NCI-H446 (cell line): ENCODE data around the gene RAB1B.
"Not testable (repeated sequence)": the region's sequence is repeated elsewhere in the genome, so short reads cannot be mapped to it uniquely, and the experiment has no call there.

Experiments used
- DNase-seq, 2 experiments: peaks; one replicate each; lab custom pipeline; 2025; lab: John Stamatoyannopoulos, UW

The RAB1B gene

GRCh38 chr11:66239998-66240780 lies 28.2 kb upstream of the RAB1B start:
- DNase-seq = no peak

DNA sequence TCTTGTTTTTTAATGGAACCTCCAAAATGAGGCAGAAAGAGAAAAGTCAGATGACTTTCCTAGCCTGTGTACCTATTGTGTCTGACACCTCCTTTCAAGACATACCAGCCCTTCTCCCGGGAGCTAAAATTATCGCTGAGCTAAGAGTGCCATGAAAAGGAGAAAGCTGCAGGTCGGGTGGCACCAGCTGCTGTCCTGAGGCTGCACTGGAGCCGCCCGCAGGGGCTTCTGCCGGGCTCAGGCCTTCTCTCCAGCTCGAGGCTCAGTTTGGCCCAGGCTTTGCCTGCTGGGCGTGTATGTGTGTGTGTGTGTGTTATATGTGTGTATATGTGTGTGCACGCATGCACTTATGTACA lies 27.7 kb upstream of the RAB1B start:
- no peak for DNase-seq

DNA sequence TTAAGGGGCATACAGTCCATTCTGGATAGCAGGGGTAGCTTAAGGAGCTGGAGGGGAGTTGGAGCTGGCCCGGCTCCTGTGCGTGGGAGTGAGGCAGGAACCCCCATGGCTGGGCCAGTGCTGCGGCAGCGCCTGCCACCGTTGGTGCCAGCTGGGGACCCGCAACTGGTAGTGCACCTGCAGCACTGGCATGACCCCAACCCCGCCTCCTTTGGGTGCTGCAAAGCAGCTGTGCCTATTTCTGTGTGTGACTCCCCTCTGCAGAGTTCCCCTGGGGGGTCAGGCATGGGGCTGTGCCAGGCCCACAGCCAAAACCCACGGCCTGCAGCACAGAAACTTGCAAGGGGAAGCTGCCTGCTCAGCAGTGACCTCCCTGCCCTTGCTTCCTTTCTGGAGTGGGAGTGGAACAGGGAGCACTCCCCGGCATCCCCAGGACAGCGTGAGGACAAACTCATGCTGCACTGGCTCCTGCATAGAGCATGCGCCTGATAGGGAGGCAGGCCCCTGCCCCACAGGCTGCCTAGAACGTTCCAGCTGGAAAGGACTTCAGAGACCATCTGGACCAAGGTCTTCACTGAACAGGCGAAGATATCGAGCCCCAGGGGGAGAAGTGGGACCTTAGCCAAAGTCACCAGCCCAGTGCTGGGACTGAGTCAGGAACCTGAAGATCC lies 26.2 kb upstream of the RAB1B start:
- peak in 1 of 2 experiments; percentile 56 for DNase-seq

DNA sequence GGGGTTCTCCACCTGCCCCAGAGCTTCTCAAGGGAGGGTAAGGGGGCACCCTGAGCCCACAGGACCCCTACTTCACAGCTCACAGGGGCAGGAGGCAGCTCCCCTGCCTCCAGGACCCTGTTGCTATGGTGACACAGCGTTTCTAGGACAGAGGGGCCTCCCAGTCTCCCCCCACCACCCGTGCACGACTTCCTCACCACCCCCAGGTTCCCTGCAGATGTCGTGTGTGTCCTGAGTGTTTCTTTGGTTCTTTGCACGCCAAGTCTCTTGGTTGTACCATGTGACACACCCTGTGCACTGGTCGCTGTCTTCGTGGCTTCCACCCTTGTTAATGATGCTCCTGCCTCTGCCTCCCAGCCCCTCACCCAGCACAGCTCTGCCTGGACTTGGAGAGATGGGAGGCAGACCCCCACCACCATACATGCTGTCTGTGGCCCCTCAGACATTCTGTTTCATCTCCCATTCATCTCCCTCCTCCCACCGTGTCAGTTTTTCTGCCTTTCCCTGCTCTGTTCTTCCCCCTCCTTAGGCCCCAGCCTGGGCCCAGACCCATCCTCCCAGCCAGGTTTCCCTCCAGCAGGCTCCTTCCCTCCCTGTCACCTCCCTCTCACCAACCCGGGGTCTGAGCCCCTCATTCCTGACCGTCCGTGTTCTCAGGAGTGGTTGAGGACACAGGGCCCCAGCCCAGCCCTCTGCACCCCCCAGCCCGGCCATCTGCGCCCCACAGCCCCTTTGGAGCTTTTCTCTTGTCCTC lies 24.5 kb upstream of the RAB1B start:
- no peak for DNase-seq

GRCh38 chr11:66247295-66247694 lies 21.1 kb upstream of the RAB1B start:
- no peak for DNase-seq

- DNase-seq = no peak
These were observed 20.6 kb upstream of the RAB1B start for GRCh38 chr11:66247801-66248200.

DNA sequence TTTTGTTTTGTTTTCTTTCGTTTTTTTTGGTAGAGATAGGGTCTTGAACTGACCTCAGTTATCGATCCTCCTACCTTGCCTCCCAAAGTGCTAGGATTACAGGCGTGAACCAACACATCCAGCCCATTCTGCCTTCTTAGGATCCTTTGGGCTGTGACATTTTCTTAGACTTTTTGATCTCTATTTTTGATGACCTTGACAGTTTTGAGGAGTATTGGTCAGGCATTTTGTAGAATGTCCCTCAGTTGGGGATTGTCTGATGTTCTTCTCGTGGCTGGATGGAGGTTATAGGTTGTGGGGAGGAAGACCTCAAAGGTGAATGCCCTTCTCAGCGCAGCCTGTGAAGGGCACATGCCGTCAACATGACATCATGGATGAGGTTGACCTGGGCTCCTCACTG lies 19.5 kb upstream of the RAB1B start:
- DNase-seq = no peak

DNA sequence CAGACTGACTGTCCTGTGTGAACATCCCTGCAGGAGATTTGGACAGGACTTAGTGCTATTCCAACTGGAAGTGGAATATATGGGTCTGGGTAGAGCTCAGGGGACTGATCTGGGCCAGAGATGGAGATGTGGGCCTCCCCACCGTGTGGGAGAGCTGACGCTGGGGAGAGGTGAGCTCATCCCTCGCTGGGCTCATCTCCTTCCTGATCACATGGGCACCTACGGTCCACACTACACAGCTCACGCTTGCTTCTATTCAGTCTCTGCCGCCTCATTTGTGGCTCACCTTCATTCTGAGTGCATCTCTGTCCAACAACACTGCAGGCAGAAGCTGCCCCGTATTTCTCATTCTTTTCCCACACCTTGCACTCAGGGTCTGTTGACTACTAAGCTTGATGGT lies 16.6 kb upstream of the RAB1B start:
- no peak for DNase-seq

- not testable (repeated sequence) for DNase-seq
These were observed 15.4 kb upstream of the RAB1B start for GRCh38 chr11:66253081-66253480.

- no peak for DNase-seq
These were observed 10.0 kb upstream of the RAB1B start for GRCh38 chr11:66258473-66258893.

DNA sequence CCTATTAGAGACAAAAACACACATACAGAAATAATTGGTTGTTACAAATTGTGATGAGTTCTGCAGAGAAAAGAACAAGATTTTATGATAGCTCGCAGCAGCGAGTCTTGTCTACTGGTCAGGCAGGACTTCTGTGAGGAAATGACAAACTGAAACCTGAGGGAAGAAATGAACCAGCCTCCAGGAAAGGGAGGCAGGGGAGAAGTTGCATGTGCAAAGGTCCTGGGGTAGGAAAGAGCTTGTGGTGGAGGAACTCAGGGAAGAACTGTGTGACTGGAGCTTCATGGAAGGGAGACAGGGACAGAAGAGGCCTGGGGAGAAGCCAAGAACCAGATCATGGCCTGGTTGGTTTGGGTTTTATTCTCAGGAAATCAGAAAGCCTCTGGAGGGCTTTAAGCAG lies 9.2 kb upstream of the RAB1B start:
- DNase-seq = no peak

- DNase-seq = no peak
These were observed 8.5 kb upstream of the RAB1B start for GRCh38 chr11:66259956-66260355.

- DNase-seq = no peak
These were observed 6.9 kb upstream of the RAB1B start for GRCh38 chr11:66261578-66261977.

GRCh38 chr11:66262191-66262590 lies 6.2 kb upstream of the RAB1B start:
- no peak for DNase-seq

DNA sequence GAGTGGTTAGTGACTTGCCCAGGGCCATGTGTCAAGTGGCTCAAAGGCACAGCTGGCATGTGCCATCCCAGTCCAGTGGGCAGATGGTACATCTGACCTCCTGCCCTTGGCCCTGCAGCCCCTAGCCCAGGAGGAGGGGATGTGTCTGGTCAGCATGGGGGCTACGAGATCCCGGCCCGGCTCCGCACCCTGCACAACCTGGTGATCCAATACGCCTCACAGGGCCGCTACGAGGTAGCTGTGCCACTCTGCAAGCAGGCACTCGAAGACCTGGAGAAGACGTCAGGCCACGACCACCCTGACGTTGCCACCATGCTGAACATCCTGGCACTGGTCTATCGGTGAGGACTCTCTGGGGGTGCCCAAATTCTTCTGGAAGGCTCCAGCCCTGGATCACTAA lies 5.7 kb upstream of the RAB1B start:
- no peak for DNase-seq

- DNase-seq = no peak
These were observed 5.2 kb upstream of the RAB1B start for GRCh38 chr11:66263231-66263630.

GRCh38 chr11:66263785-66264184 lies 4.7 kb upstream of the RAB1B start:
- no peak for DNase-seq

DNA sequence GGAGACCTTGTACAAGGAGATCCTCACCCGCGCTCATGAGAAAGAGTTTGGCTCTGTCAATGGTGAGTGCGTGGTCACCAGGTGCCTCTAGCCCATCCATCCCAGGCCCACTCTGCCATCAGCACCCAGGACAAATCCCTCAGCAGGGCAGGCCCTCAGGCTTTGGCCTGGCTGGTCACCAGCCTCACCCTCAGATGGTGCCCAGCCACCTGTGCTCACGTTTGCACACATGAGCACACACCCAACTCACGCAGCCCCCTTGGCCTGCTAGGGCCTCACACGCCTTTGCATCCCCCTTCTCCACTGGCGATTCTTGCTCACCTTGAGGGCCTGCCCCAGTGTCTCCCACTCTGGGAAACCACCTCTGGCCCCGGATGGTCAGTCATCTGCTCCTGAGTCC lies 4.1 kb upstream of the RAB1B start:
- no peak for DNase-seq

GRCh38 chr11:66264914-66265313 lies 3.5 kb upstream of the RAB1B start:
- no peak for DNase-seq

- DNase-seq = no peak
These were observed 2.7 kb upstream of the RAB1B start for GRCh38 chr11:66265531-66266377.

- no peak for DNase-seq
These were observed 1.9 kb upstream of the RAB1B start for GRCh38 chr11:66266378-66267038.

DNA sequence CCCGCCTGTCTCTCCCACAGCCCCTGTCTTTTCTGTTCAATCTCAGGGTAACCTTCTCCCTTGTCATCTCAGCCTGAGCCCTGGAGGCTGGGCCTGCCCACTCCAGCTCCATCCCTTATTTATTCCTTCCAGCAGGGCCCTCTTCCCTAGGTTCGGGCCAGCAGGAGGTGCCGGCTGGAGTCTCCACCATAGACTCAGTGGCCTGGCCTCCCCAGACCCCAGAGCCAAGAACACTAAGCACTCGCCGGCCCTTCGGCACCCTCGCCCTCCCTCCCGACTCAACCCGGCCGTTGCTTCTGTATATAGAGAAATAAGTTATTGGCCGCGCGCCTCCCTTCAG lies 1.4 kb upstream of the RAB1B start:
- no peak for DNase-seq
